ENCODE measurements around the gene TSN. TPM values are rescaled to one million over a fixed set of nuclear protein-coding genes. Genes with fewer than 3 reads are reported as not detected.

Gene TSN
- total RNA-seq, 1 experiment from 2014 or later, result 102 TPM

DNA sequence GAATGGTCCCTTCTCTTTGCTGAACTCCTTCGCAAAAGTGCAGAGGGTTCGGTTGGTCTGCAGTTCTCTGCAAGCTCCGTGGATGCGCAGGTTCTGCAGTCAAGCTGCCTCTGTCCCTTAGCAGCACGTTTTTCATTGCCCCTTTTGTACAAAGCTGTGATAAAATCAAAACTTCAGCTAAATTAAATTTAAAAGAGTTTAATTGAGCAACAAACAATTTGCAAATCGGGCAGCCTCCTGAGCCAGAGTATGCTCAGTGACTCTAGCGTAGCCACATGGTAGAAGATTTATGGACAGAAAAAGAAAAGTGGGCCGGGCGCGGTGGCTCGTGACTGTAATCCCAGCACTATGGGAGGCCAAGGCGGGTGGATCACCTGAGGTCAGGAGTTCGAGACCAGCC, 18.8 kb downstream of the TSN start:
- no peak overlapping the region for H2BK5ac ChIP-seq (ENCODE audit: insufficient read length, low read length)
- H3K23me2 ChIP-seq (ENCODE audit: insufficient read length, low read depth, low read length, poor library complexity, severe bottlenecking), result no peaks in the 10 kb centered on the region
- peaks cover 2% of the 10 kb centered on the region; the same call in 1 of the 2 replicates for H3K27me3 Mint-ChIP-seq (ENCODE audit: low read depth)
- peaks cover 6% of the 10 kb centered on the region; the same call in 1 of the 2 replicates for H3K4me1 ChIP-seq (ENCODE audit: insufficient read depth, low read length)
- no peak overlapping the region for H3K56ac ChIP-seq (ENCODE audit: insufficient read length, low read depth, low read length)
- no peaks in the 10 kb centered on the region; a peak in 1 of 5 replicates for H3K9me3 Mint-ChIP-seq
- no peak overlapping the region for H4K91ac ChIP-seq (ENCODE audit: insufficient read length, low read depth, low read length)
- H3T11ph ChIP-seq (ENCODE audit: low read length), result no peak overlapping the region
- no peak overlapping the region for H3K9ac ChIP-seq (ENCODE audit: extremely low read depth, insufficient read length, low read length)
- H3K23ac ChIP-seq (ENCODE audit: insufficient read length, low read depth, low read length), result no peak overlapping the region
- H3K9me3 ChIP-seq (ENCODE audit: control insufficient read depth, low read depth, low read length), result no peaks in the 10 kb centered on the region
- WGBS (ENCODE audit: extremely low coverage, insufficient read length, low lambda C conversion rate), result no CpG with 5 or more reads among the region's 13 CpGs
- H3K4ac ChIP-seq (ENCODE audit: low read depth, low read length), result no peak overlapping the region
- H3K79me1 ChIP-seq (ENCODE audit: insufficient read depth, low read depth, low read length, poor library complexity, severe bottlenecking), result no peaks in the 10 kb centered on the region
- H2BK20ac ChIP-seq (ENCODE audit: low read depth, low read length, poor library complexity, severe bottlenecking), result no peak overlapping the region
- no peak overlapping the region for H3K18ac ChIP-seq (ENCODE audit: insufficient read length, low read depth, low read length)
- H3K4me1 Mint-ChIP-seq, result peaks cover 8 to 18% of the 10 kb centered on the region in 2 experiments
- H4K5ac ChIP-seq (ENCODE audit: insufficient read length, low read depth, low read length), result no peak overlapping the region
- H2AK5ac ChIP-seq (ENCODE audit: insufficient read length, low read length), result no peak overlapping the region
- no peak overlapping the region for H3K4me2 ChIP-seq (ENCODE audit: insufficient read depth, insufficient read length, low read length)
- no peak for DNase-seq
- H4K20me1 ChIP-seq (ENCODE audit: control insufficient read depth, insufficient read depth, insufficient read length), result peaks cover 2% of the 10 kb centered on the region
- H3K27me3 ChIP-seq (ENCODE audit: insufficient read depth, low read length), result no peaks in the 10 kb centered on the region
- no peak overlapping the region for H2AFZ ChIP-seq (ENCODE audit: low read length)
- no peak overlapping the region for H2BK120ac ChIP-seq (ENCODE audit: low read depth, low read length, poor library complexity, severe bottlenecking)
- H3K4me3 Mint-ChIP-seq, result no peak overlapping the region
- no peak overlapping the region for H4K8ac ChIP-seq (replicated peaks; ENCODE audit: insufficient read length, low read depth, low read length)
- no peak overlapping the region for H3K14ac ChIP-seq (ENCODE audit: insufficient read depth, low read length)
- TF ChIP-seq, protein P1, sequence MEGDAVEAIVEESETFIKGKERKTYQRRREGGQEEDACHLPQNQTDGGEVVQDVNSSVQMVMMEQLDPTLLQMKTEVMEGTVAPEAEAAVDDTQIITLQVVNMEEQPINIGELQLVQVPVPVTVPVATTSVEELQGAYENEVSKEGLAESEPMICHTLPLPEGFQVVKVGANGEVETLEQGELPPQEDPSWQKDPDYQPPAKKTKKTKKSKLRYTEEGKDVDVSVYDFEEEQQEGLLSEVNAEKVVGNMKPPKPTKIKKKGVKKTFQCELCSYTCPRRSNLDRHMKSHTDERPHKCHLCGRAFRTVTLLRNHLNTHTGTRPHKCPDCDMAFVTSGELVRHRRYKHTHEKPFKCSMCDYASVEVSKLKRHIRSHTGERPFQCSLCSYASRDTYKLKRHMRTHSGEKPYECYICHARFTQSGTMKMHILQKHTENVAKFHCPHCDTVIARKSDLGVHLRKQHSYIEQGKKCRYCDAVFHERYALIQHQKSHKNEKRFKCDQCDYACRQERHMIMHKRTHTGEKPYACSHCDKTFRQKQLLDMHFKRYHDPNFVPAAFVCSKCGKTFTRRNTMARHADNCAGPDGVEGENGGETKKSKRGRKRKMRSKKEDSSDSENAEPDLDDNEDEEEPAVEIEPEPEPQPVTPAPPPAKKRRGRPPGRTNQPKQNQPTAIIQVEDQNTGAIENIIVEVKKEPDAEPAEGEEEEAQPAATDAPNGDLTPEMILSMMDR (conservative IDR thresholded peaks at IDR 0.05), result no peak
- no peaks in the 10 kb centered on the region for H3K79me2 ChIP-seq (ENCODE audit: insufficient read depth, low read length)
- H3K27ac ChIP-seq (ENCODE audit: insufficient read length, low read depth, low read length), result no peak overlapping the region
- no peak overlapping the region for H2BK15ac ChIP-seq (ENCODE audit: low read depth, low read length)
- no peak overlapping the region for H3K27ac Mint-ChIP-seq
- H3K36me3 Mint-ChIP-seq (ENCODE audit: insufficient read depth in 1 of 3, low read depth in 3 of 3), result peaks cover 0 to 8% (median 0%) of the 10 kb centered on the region in 3 experiments; a peak in 2 of 7 replicates
- no peak overlapping the region for H2BK12ac ChIP-seq (ENCODE audit: insufficient read length, low read depth, low read length)
